Neutrophil (primary cell): ENCODE data around the gene FANCE.

ENCODE experiments used
- H3K27ac ChIP-seq: fragments of 200-600 bp; sonication (generic); 2 replicates; pipeline ENCODE4 v1.5.1; 2016; ENCODE audit warnings: mild to moderate bottlenecking, moderate library complexity
- H3K27me3 ChIP-seq: fragments of 200-600 bp; sonication (generic); 2 replicates; pipeline ENCODE4 v1.6.0; 2016; ENCODE audit warnings: mild to moderate bottlenecking
- H3K36me3 ChIP-seq: fragments of 200-600 bp; sonication (generic); 2 replicates; pipeline ENCODE4 v1.5.1; 2017
- H3K4me1 ChIP-seq, 2 experiments: fragments of 200-600 bp in 1 of 2; sonication (generic) in 1 of 2; 1 replicate in 1 of 2; 2 replicates in 1 of 2; pipeline versions ENCODE4 v1.5.1 to v1.6.1; 2013 to 2016; ENCODE audit warnings: low read depth in 1 of 2, low read length in 1 of 2, mild to moderate bottlenecking in 1 of 2, moderate library complexity in 1 of 2; ENCODE audit not compliant: control insufficient read depth in 1 of 2, insufficient read depth in 1 of 2
- H3K4me3 ChIP-seq, 2 experiments: fragments of 200-600 bp in 1 of 2; sonication (generic) in 1 of 2; 1 replicate in 1 of 2; 2 replicates in 1 of 2; pipeline ENCODE4 v1.5.1; 2013 to 2016; ENCODE audit warnings: low read depth in 1 of 2, low read length in 1 of 2, mild to moderate bottlenecking in 1 of 2, moderate library complexity in 1 of 2
- H3K9me3 ChIP-seq: fragments of 200-600 bp; sonication (generic); 2 replicates; pipeline ENCODE4 v1.5.1; 2016
- TF ChIP-seq, protein P1 (sequence below): fragments of 200-600 bp; sonication (generic); IDR thresholded peaks from 2 replicates; pipeline ENCODE4 v1.5.1; 2016; ENCODE audit warnings: antibody characterized with exemption

FANCE gene

DNA sequence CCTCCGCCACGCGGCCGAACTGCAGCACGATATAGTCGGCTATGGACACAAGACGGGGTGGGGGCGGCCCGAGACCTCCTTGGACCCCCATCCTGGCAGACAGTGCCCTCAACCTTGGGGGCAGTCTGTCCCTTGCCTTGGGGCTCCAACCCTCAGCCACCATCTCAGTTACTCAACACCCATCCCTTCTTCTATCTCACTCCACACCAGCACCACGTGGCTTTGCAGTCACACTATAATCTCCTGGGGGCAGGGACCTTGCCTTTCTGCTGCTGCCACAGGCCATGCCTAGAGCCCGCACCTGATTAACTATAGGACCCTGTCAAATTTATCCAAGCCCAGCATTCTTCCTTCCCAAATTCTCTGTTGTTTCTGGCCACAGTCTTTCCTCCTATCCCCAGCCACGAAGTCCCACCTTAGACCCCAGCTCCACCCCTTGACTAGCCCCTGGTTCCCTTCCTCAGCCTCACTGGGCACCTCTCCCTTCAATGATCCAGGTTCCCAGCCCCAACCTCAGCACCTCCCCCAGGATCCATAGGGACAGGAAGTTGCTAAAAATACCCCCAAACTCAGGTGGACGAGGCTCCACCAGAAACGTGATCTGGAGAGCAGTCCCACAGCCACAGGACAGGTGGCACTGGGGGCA is 46.4 kb downstream of the FANCE start:
- TF ChIP-seq, protein P1, sequence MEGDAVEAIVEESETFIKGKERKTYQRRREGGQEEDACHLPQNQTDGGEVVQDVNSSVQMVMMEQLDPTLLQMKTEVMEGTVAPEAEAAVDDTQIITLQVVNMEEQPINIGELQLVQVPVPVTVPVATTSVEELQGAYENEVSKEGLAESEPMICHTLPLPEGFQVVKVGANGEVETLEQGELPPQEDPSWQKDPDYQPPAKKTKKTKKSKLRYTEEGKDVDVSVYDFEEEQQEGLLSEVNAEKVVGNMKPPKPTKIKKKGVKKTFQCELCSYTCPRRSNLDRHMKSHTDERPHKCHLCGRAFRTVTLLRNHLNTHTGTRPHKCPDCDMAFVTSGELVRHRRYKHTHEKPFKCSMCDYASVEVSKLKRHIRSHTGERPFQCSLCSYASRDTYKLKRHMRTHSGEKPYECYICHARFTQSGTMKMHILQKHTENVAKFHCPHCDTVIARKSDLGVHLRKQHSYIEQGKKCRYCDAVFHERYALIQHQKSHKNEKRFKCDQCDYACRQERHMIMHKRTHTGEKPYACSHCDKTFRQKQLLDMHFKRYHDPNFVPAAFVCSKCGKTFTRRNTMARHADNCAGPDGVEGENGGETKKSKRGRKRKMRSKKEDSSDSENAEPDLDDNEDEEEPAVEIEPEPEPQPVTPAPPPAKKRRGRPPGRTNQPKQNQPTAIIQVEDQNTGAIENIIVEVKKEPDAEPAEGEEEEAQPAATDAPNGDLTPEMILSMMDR: no peak
- no peaks in the 10 kb centered on the region for H3K36me3 ChIP-seq
- no peaks in the 10 kb centered on the region for H3K9me3 ChIP-seq
- H3K27ac ChIP-seq: no peak overlapping the region
- H3K4me1 ChIP-seq: peaks cover 25 to 29% of the 10 kb centered on the region in 2 experiments
- peak overlapping the region; percentile 73 to 78 for H3K4me3 ChIP-seq
- H3K27me3 ChIP-seq: peaks cover 100% of the 10 kb centered on the region

DNA sequence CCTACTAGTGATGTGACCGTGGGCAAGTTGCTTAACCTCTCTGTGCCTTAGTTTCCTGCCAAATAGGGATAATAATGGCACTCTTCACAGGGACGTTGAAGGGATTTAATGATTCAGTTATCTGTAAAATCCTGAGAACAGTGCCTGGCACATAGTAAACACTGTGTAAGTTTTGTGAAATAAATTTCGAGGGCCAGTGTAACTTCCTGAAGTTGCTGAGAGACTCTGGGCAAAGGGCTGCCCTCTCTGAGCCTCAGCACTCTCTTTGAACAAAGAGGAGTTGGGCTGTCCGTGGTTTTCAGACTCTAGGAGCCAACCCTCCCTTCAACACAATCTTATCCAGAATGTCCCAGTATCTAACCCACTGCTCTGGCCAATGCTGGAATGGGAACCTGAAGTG is 47.2 kb downstream of the FANCE start:
- peaks cover 100% of the 10 kb centered on the region for H3K27me3 ChIP-seq
- TF ChIP-seq, protein P1: no peak
- H3K4me1 ChIP-seq: peaks cover 19 to 21% of the 10 kb centered on the region in 2 experiments

DNA sequence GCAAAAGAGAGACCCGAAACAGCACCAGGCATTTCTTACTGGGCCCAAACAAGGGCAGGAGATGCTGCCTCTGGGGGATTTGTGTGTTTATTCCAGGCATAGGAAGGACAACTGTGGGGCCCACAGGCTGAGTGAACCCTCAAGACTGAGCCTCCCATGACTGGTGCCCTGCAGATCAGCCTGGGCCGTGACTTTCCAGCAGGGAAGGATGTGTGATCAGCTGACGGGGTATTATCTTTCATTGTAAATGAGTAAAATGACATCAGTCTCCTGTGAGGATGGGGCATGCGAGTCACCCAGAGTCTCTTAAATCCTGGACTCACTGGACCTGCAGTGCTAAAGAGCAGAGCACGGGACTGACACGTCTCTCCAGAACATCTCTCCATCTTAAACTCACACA is 48.6 kb downstream of the FANCE start:
- TF ChIP-seq, protein P1: no peak
- Histone ChIP-seq H3K4me3 (no peak overlapping the region), H3K27ac (no peak overlapping the region), H3K9me3 (no peaks in the 10 kb centered on the region), H3K36me3 (no peaks in the 10 kb centered on the region), H3K4me1 (peaks cover 12 to 18% of the 10 kb centered on the region in 2 experiments), H3K27me3 (peaks cover 100% of the 10 kb centered on the region)

More for the DNA sequence above, 47.2 kb downstream of the FANCE start:
- Histone ChIP-seq H3K9me3 (no peaks in the 10 kb centered on the region), H3K36me3 (no peaks in the 10 kb centered on the region), H3K4me3 (no peak overlapping the region), H3K27ac (no peak overlapping the region)

DNA sequence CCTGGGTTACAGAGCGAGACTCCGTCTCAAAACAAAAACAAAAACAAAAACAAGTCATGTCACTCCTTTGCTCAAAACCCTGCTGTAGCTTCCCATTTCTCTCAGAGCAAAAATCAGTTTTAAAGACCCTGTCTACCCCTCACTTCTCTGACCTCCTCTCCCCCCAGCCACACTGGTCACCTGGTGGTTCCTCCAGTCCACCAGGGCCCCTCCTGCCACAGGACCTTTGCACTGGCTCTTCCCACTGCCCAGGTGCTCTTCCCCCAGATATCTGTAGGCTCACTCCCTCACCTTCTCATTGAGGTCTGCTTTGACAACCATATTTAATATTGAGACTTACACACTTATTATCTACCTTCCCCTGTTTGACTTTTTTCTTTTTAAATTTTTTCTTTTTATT is 49.6 kb downstream of the FANCE start:
- Histone ChIP-seq H3K4me1 (peaks cover 11 to 12% of the 10 kb centered on the region in 2 experiments), H3K27ac (no peak overlapping the region), H3K27me3 (peaks cover 100% of the 10 kb centered on the region), H3K9me3 (no peaks in the 10 kb centered on the region), H3K36me3 (no peaks in the 10 kb centered on the region), H3K4me3 (no peak overlapping the region)
- TF ChIP-seq, protein P1: no peak

DNA sequence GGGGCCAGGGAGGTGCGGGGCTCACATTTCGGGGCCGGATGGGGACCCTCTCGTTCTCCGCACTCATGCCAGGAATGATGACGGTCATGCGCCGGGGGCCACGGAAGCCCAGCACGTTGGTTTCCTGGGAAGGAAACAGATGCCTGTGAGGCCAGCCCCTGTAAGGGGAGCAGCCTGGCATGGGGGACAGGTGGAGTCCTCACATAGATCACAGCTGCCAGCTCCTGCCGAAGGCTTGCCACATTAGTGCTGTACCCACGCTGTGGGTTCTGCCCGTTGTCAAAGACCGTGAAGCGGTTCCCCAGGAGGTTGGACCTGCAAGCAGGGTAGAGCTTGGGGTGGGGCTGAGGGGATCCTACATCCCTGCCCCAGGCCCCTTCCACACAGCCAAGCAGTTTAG is 51.4 kb downstream of the FANCE start:
- H3K36me3 ChIP-seq: no peaks in the 10 kb centered on the region
- no peaks in the 10 kb centered on the region for H3K4me1 ChIP-seq
- H3K27me3 ChIP-seq: peaks cover 99% of the 10 kb centered on the region
- no peak overlapping the region for H3K27ac ChIP-seq
- H3K9me3 ChIP-seq: no peaks in the 10 kb centered on the region
- no peak overlapping the region for H3K4me3 ChIP-seq
- TF ChIP-seq, protein P1: no peak
